MM.1S (cell line): ENCODE data around the gene RAB4B.

Source experiments
- DNase-seq: peaks from one replicate; pipeline ENCODE4 v3.0.0-alpha.2; 2015
- H2AFZ ChIP-seq: fragments of 300-600 bp; sonication (generic); 2 replicates; pipeline ENCODE4 v1.6.0; 2016; ENCODE audit warnings: antibody characterized with exemption, low read length
- H3F3A ChIP-seq: fragments of 300-600 bp; sonication (generic); 2 replicates; pipeline ENCODE4 v1.6.1; 2016; ENCODE audit warnings: mild to moderate bottlenecking, antibody characterized with exemption, low read length, moderate library complexity, mixed read lengths; ENCODE audit not compliant: insufficient read depth
- H3K27ac ChIP-seq: fragments of 300-600 bp; sonication (generic); 2 replicates; pipeline ENCODE4 v1.5.1; 2016; ENCODE audit warnings: mild to moderate bottlenecking, low read length
- H3K27me3 ChIP-seq: fragments of 300-600 bp; sonication (generic); replicated peaks from 2 replicates; pipeline ENCODE4 v1.6.0; 2016; ENCODE audit warnings: low read length; ENCODE audit not compliant: insufficient read depth
- H3K36me3 ChIP-seq: fragments of 300-600 bp; sonication (generic); replicated peaks from 2 replicates; pipeline ENCODE4 v1.6.1; 2016; ENCODE audit warnings: mild to moderate bottlenecking, low read length, mixed read lengths; ENCODE audit not compliant: insufficient read depth
- H3K4me1 ChIP-seq: fragments of 300-600 bp; sonication (generic); 2 replicates; pipeline ENCODE4 v1.6.1; 2016; ENCODE audit warnings: low read length, mixed read lengths
- H3K4me2 ChIP-seq: fragments of 300-600 bp; sonication (generic); 2 replicates; pipeline ENCODE4 v1.6.0; 2016; ENCODE audit warnings: low read depth, low read length
- H3K4me3 ChIP-seq: fragments of 300-600 bp; sonication (generic); 2 replicates; pipeline ENCODE4 v1.5.1; 2016; ENCODE audit warnings: low read length, mixed read lengths
- H3K79me2 ChIP-seq: fragments of 300-600 bp; sonication (generic); 2 replicates; pipeline ENCODE4 v1.6.1; 2016; ENCODE audit warnings: mixed run types, low read length, mixed read lengths
- H3K9ac ChIP-seq: fragments of 300-600 bp; sonication (generic); 2 replicates; pipeline ENCODE4 v1.6.1; 2016; ENCODE audit warnings: low read length, mixed read lengths
- H3K9me2 ChIP-seq: fragments of 300-600 bp; sonication (generic); replicated peaks from 2 replicates; pipeline ENCODE4 v1.6.1; 2016; ENCODE audit warnings: mild to moderate bottlenecking, low read length, mixed read lengths; ENCODE audit not compliant: insufficient read depth
- H3K9me3 ChIP-seq: fragments of 300-600 bp; sonication (generic); replicated peaks from 2 replicates; pipeline ENCODE4 v1.6.1; 2016; ENCODE audit warnings: mild to moderate bottlenecking, low read length, mixed read lengths; ENCODE audit not compliant: insufficient read depth
- H4K20me1 ChIP-seq: fragments of 300-600 bp; sonication (generic); 2 replicates; pipeline ENCODE4 v1.6.1; 2016; ENCODE audit warnings: mild to moderate bottlenecking, low read length, moderate library complexity, mixed read lengths; ENCODE audit not compliant: insufficient read depth
- CTCF ChIP-seq: fragments of 300-600 bp; sonication (generic); IDR thresholded peaks from 2 replicates; pipeline ENCODE4 v1.5.1; 2016; ENCODE audit warnings: antibody characterized with exemption, low read length, mixed read lengths
- EZH2 ChIP-seq: fragments of 300-600 bp; sonication (generic); optimal IDR thresholded peaks from 2 replicates; pipeline ENCODE3; 2017; ENCODE audit warnings: low read depth, mild to moderate bottlenecking, antibody characterized with exemption, low read length, mixed read lengths
- EZH2phosphoT487 ChIP-seq: fragments of 300-600 bp; sonication (generic); IDR thresholded peaks from 2 replicates; pipeline ENCODE4 v1.6.1; 2018; ENCODE audit warnings: antibody characterized with exemption, low read length

Gene RAB4B

GRCh38 chr19:40801426-40802299, 23.6 kb downstream of the RAB4B start:
- no peak overlapping the region for H3K27ac ChIP-seq
- H3K27me3 ChIP-seq: no peaks in the 10 kb centered on the region
- no peak overlapping the region for H3K4me2 ChIP-seq
- no peaks in the 10 kb centered on the region for H3K9me3 ChIP-seq
- no peaks in the 10 kb centered on the region for H3K9me2 ChIP-seq
- H3K4me3 ChIP-seq: no peak overlapping the region
- no peaks in the 10 kb centered on the region for H3K36me3 ChIP-seq
- H3K9ac ChIP-seq: no peak overlapping the region
- H3K4me1 ChIP-seq: peaks cover 25% of the 10 kb centered on the region
- H3K79me2 ChIP-seq: peaks cover 41% of the 10 kb centered on the region
- 0 out of 2 replicates have a peak, but pooled peaks cover 3% of the 10 kb centered on the region for H3F3A ChIP-seq
- no peak for DNase-seq
- no peak overlapping the region for H2AFZ ChIP-seq
- no peaks in the 10 kb centered on the region; the same call in 1 of the 2 replicates for H4K20me1 ChIP-seq
- TF ChIP-seq CTCF (no peak), EZH2 (no peak), EZH2phosphoT487 (no peak)

GRCh38 chr19:40802300-40803169, 24.5 kb downstream of the RAB4B start:
- Histone ChIP-seq H4K20me1 (no peaks in the 10 kb centered on the region; the same call in 1 of the 2 replicates), H3K27ac (no peak overlapping the region), H3F3A (0 out of 2 replicates have a peak, but pooled peaks cover 3% of the 10 kb centered on the region), H2AFZ (no peak overlapping the region), H3K9me2 (no peaks in the 10 kb centered on the region), H3K4me2 (no peak overlapping the region), H3K4me3 (no peak overlapping the region), H3K4me1 (peaks cover 25% of the 10 kb centered on the region), H3K27me3 (no peaks in the 10 kb centered on the region), H3K36me3 (no peaks in the 10 kb centered on the region), H3K9ac (no peak overlapping the region), H3K79me2 (peaks cover 41% of the 10 kb centered on the region), H3K9me3 (no peaks in the 10 kb centered on the region)
- DNase-seq: no peak
- TF ChIP-seq EZH2: no peak

GRCh38 chr19:40803170-40803856, 25.3 kb downstream of the RAB4B start:
- H3K4me3 ChIP-seq: no peak overlapping the region
- peaks cover 25% of the 10 kb centered on the region for H3K4me1 ChIP-seq
- H3K4me2 ChIP-seq: 0 out of 2 replicates have a peak overlapping the region, but pooled peaks have one; percentile 2
- no peaks in the 10 kb centered on the region; the same call in 1 of the 2 replicates for H4K20me1 ChIP-seq
- TF ChIP-seq CTCF: no peak
- no peak for TF ChIP-seq EZH2phosphoT487
- TF ChIP-seq EZH2: no peak
- H3K79me2 ChIP-seq: peaks cover 41% of the 10 kb centered on the region
- H3K27me3 ChIP-seq: no peaks in the 10 kb centered on the region
- no peak overlapping the region for H2AFZ ChIP-seq
- H3K9me2 ChIP-seq: no peaks in the 10 kb centered on the region
- H3K9me3 ChIP-seq: no peaks in the 10 kb centered on the region
- H3F3A ChIP-seq: 0 out of 2 replicates have a peak, but pooled peaks cover under 1% of the 10 kb centered on the region
- no peaks in the 10 kb centered on the region for H3K36me3 ChIP-seq
- H3K27ac ChIP-seq: no peak overlapping the region
- no peak for DNase-seq
- H3K9ac ChIP-seq: no peak overlapping the region
